Measurements from ENCODE around the gene PSMB5.

Gene PSMB5

GRCh38 chr14:23045419-23046357 lies 11.0 kb upstream of the PSMB5 start:
- H3K36me3 ChIP-seq = no peaks in the 10 kb centered on the region
- TF ChIP-seq CTCF (IDR thresholded peaks at IDR 0.05) = no peak
- no peaks in the 10 kb centered on the region for H3K9me3 ChIP-seq
- intact Hi-C loops (cut with DNase I; ENCODE audit: low total_unique reads) = no loop called here
- peaks cover 0 to 3% of the 10 kb centered on the region in 2 donors for H3K27me3 ChIP-seq
- no peak overlapping the region for H3K27ac ChIP-seq
- no peaks in the 10 kb centered on the region for H3K4me1 ChIP-seq
- H3K4me3 ChIP-seq = no peak overlapping the region
- no peak for DNase-seq

- peaks cover 0 to 3% of the 10 kb centered on the region in 2 donors for H3K27me3 ChIP-seq
- no peak overlapping the region for H3K27ac ChIP-seq
- no peak overlapping the region for H3K4me3 ChIP-seq
- H3K4me1 ChIP-seq = no peaks in the 10 kb centered on the region
- H3K9me3 ChIP-seq = no peaks in the 10 kb centered on the region
- intact Hi-C loops (cut with DNase I; ENCODE audit: low total_unique reads) = no loop called here
- no peak for DNase-seq
- no peaks in the 10 kb centered on the region for H3K36me3 ChIP-seq
- no peak for TF ChIP-seq CTCF (IDR thresholded peaks at IDR 0.05)
These were observed 10.1 kb upstream of the PSMB5 start for GRCh38 chr14:23044840-23045239.

GRCh38 chr14:23043754-23044153 lies 9.1 kb upstream of the PSMB5 start:
- no peak for TF ChIP-seq CTCF (IDR thresholded peaks at IDR 0.05)
- no peaks in the 10 kb centered on the region for H3K36me3 ChIP-seq
- peaks cover 0 to 3% of the 10 kb centered on the region in 2 donors for H3K27me3 ChIP-seq
- DNase-seq = no peak
- H3K4me1 ChIP-seq = no peaks in the 10 kb centered on the region
- intact Hi-C loops (cut with DNase I; ENCODE audit: low total_unique reads) = no loop called here
- H3K9me3 ChIP-seq = no peaks in the 10 kb centered on the region
- H3K4me3 ChIP-seq = no peak overlapping the region
- H3K27ac ChIP-seq = no peak overlapping the region

GRCh38 chr14:23043145-23043544 lies 8.4 kb upstream of the PSMB5 start:
- intact Hi-C loops (cut with DNase I; ENCODE audit: low total_unique reads) = no loop called here
- DNase-seq = no peak
- H3K27me3 ChIP-seq = peaks cover 0 to 3% of the 10 kb centered on the region in 2 donors
- H3K4me1 ChIP-seq = no peaks in the 10 kb centered on the region
- no peak overlapping the region for H3K4me3 ChIP-seq
- no peak overlapping the region for H3K27ac ChIP-seq
- H3K36me3 ChIP-seq = no peaks in the 10 kb centered on the region
- H3K9me3 ChIP-seq = no peaks in the 10 kb centered on the region
- no peak for TF ChIP-seq CTCF (IDR thresholded peaks at IDR 0.05)

GRCh38 chr14:23042162-23042965 lies 7.7 kb upstream of the PSMB5 start, which contains the start of gene PSMB11:
PSMB11 (plus strand) TSS chr14:23042212; CDS start chr14:23042226, 14 bp downstream.
- Histone ChIP-seq H3K9me3 (no peaks in the 10 kb centered on the region), H3K4me1 (no peaks in the 10 kb centered on the region), H3K36me3 (no peaks in the 10 kb centered on the region), H3K27ac (no peak within 1 kb of the TSS), H3K4me3 (no peak within 1 kb of the TSS), H3K27me3 (no peaks in the 10 kb centered on the region)
- DNase-seq = no peak
- intact Hi-C loops (cut with DNase I; ENCODE audit: low total_unique reads) = no loop called here
- TF ChIP-seq CTCF (IDR thresholded peaks at IDR 0.05) = no peak
